ENCODE data around the gene CFAP46. TPM values are rescaled to one million over a fixed set of nuclear protein-coding genes. Genes with fewer than 3 reads are reported as not detected.
A peak's percentile ranks its signal among the peaks of the same experiment; 100 is the strongest.

The CFAP46 gene
- total and polyA plus RNA-seq, 9 donors, result 0.22 to 1.1 (median 0.61) TPM

GRCh38 chr10:132912713-132913558 lies 29.4 kb downstream of the CFAP46 start:
- Histone ChIP-seq H3K36me3 (ENCODE audit: control insufficient read depth, insufficient read depth, low read length) (no peaks in the 10 kb centered on the region), H3K9me3 (replicated peaks; ENCODE audit: control insufficient read depth, low read depth, low read length) (no peaks in the 10 kb centered on the region), H3K27ac (ENCODE audit: low read length) (no peak overlapping the region), H3K4me3 (ENCODE audit: low read length) (no peak overlapping the region), H3K4me1 (ENCODE audit: control insufficient read depth, insufficient read depth, low read length) (peaks cover 25% of the 10 kb centered on the region), H3K27me3 (ENCODE audit: control insufficient read depth, insufficient read depth, low read length) (peaks cover 18% of the 10 kb centered on the region)
- DNase-seq, result peak; percentile 45
- 49% methylated on average over 46 of the region's 46 CpGs for WGBS (ENCODE audit: insufficient coverage)

GRCh38 chr10:132912225-132912712 lies 30.1 kb downstream of the CFAP46 start:
- no peak overlapping the region for H3K27ac ChIP-seq (ENCODE audit: low read length)
- peaks cover 18% of the 10 kb centered on the region for H3K27me3 ChIP-seq (ENCODE audit: control insufficient read depth, insufficient read depth, low read length)
- no peak overlapping the region for H3K4me3 ChIP-seq (ENCODE audit: low read length)
- H3K9me3 ChIP-seq (replicated peaks; ENCODE audit: control insufficient read depth, low read depth, low read length), result no peaks in the 10 kb centered on the region
- DNase-seq, result no peak
- H3K4me1 ChIP-seq (ENCODE audit: control insufficient read depth, insufficient read depth, low read length), result peaks cover 25% of the 10 kb centered on the region
- H3K36me3 ChIP-seq (ENCODE audit: control insufficient read depth, insufficient read depth, low read length), result no peaks in the 10 kb centered on the region
- 61% methylated on average over 7 of the region's 7 CpGs for WGBS (ENCODE audit: insufficient coverage)

GRCh38 chr10:132911786-132912097 lies 30.6 kb downstream of the CFAP46 start:
- 22% methylated on average over 7 of the region's 9 CpGs for WGBS (ENCODE audit: insufficient coverage)
- peaks cover 18% of the 10 kb centered on the region for H3K27me3 ChIP-seq (ENCODE audit: control insufficient read depth, insufficient read depth, low read length)
- DNase-seq, result peak; percentile 80
- peaks cover 25% of the 10 kb centered on the region for H3K4me1 ChIP-seq (ENCODE audit: control insufficient read depth, insufficient read depth, low read length)
- no peaks in the 10 kb centered on the region for H3K9me3 ChIP-seq (replicated peaks; ENCODE audit: control insufficient read depth, low read depth, low read length)
- H3K4me3 ChIP-seq (ENCODE audit: low read length), result no peak overlapping the region
- H3K27ac ChIP-seq (ENCODE audit: low read length), result no peak overlapping the region
- no peaks in the 10 kb centered on the region for H3K36me3 ChIP-seq (ENCODE audit: control insufficient read depth, insufficient read depth, low read length)

- DNase-seq, result peak; percentile 33
- Histone ChIP-seq H3K27ac (ENCODE audit: low read length) (peak overlapping the region; percentile 0), H3K27me3 (ENCODE audit: control insufficient read depth, insufficient read depth, low read length) (peaks cover 16% of the 10 kb centered on the region), H3K36me3 (ENCODE audit: control insufficient read depth, insufficient read depth, low read length) (no peaks in the 10 kb centered on the region), H3K4me1 (ENCODE audit: control insufficient read depth, insufficient read depth, low read length) (peaks cover 25% of the 10 kb centered on the region), H3K4me3 (ENCODE audit: low read length) (no peak overlapping the region), H3K9me3 (replicated peaks; ENCODE audit: control insufficient read depth, low read depth, low read length) (no peaks in the 10 kb centered on the region)
- WGBS (ENCODE audit: insufficient coverage), result 34% methylated on average over 33 of the region's 37 CpGs
Observed at GRCh38 chr10:132910901-132911785, 31.2 kb downstream of the CFAP46 start.

GRCh38 chr10:132910186-132910880 lies 32.0 kb downstream of the CFAP46 start:
- Histone ChIP-seq H3K4me1 (ENCODE audit: control insufficient read depth, insufficient read depth, low read length) (peaks cover 25% of the 10 kb centered on the region), H3K9me3 (replicated peaks; ENCODE audit: control insufficient read depth, low read depth, low read length) (peaks cover 4% of the 10 kb centered on the region), H3K27me3 (ENCODE audit: control insufficient read depth, insufficient read depth, low read length) (peaks cover 16% of the 10 kb centered on the region), H3K27ac (ENCODE audit: low read length) (no peak overlapping the region), H3K36me3 (ENCODE audit: control insufficient read depth, insufficient read depth, low read length) (no peaks in the 10 kb centered on the region), H3K4me3 (ENCODE audit: low read length) (no peak overlapping the region)
- no peak for DNase-seq
- WGBS (ENCODE audit: insufficient coverage), result 67% methylated on average over 25 of the region's 28 CpGs

GRCh38 chr10:132909491-132910071 lies 32.8 kb downstream of the CFAP46 start:
- Histone ChIP-seq H3K36me3 (ENCODE audit: control insufficient read depth, insufficient read depth, low read length) (no peaks in the 10 kb centered on the region), H3K27ac (ENCODE audit: low read length) (no peak overlapping the region), H3K9me3 (replicated peaks; ENCODE audit: control insufficient read depth, low read depth, low read length) (peaks cover 9% of the 10 kb centered on the region), H3K4me3 (ENCODE audit: low read length) (no peak overlapping the region), H3K27me3 (ENCODE audit: control insufficient read depth, insufficient read depth, low read length) (peaks cover 19% of the 10 kb centered on the region), H3K4me1 (ENCODE audit: control insufficient read depth, insufficient read depth, low read length) (peaks cover 25% of the 10 kb centered on the region)
- DNase-seq, result no peak
- 80% methylated on average over 20 of the region's 21 CpGs for WGBS (ENCODE audit: insufficient coverage)

- no peak for DNase-seq
- H3K4me3 ChIP-seq (ENCODE audit: low read length), result no peak overlapping the region
- no peak overlapping the region for H3K27ac ChIP-seq (ENCODE audit: low read length)
- no peaks in the 10 kb centered on the region for H3K36me3 ChIP-seq (ENCODE audit: control insufficient read depth, insufficient read depth, low read length)
- H3K4me1 ChIP-seq (ENCODE audit: control insufficient read depth, insufficient read depth, low read length), result peaks cover 25% of the 10 kb centered on the region
- peaks cover 22% of the 10 kb centered on the region for H3K27me3 ChIP-seq (ENCODE audit: control insufficient read depth, insufficient read depth, low read length)
- H3K9me3 ChIP-seq (replicated peaks; ENCODE audit: control insufficient read depth, low read depth, low read length), result peaks cover 12% of the 10 kb centered on the region
- 84% methylated on average over 28 of the region's 33 CpGs for WGBS (ENCODE audit: insufficient coverage)
Observed at GRCh38 chr10:132908621-132909295, 33.6 kb downstream of the CFAP46 start.

- peaks cover 12% of the 10 kb centered on the region for H3K9me3 ChIP-seq (replicated peaks; ENCODE audit: control insufficient read depth, low read depth, low read length)
- H3K4me1 ChIP-seq (ENCODE audit: control insufficient read depth, insufficient read depth, low read length), result peaks cover 22% of the 10 kb centered on the region
- H3K27ac ChIP-seq (ENCODE audit: low read length), result no peak overlapping the region
- no peak for DNase-seq
- no peaks in the 10 kb centered on the region for H3K36me3 ChIP-seq (ENCODE audit: control insufficient read depth, insufficient read depth, low read length)
- 85% methylated on average over 40 of the region's 41 CpGs for WGBS (ENCODE audit: insufficient coverage)
- no peak overlapping the region for H3K4me3 ChIP-seq (ENCODE audit: low read length)
- H3K27me3 ChIP-seq (ENCODE audit: control insufficient read depth, insufficient read depth, low read length), result peaks cover 17% of the 10 kb centered on the region
Observed at GRCh38 chr10:132907821-132908620, 34.3 kb downstream of the CFAP46 start.

GRCh38 chr10:132906836-132907235 lies 35.5 kb downstream of the CFAP46 start:
- H3K9me3 ChIP-seq (replicated peaks; ENCODE audit: control insufficient read depth, low read depth, low read length), result peaks cover 12% of the 10 kb centered on the region
- H3K27ac ChIP-seq (ENCODE audit: low read length), result no peak overlapping the region
- H3K36me3 ChIP-seq (ENCODE audit: control insufficient read depth, insufficient read depth, low read length), result no peaks in the 10 kb centered on the region
- no peak for DNase-seq
- peaks cover 15% of the 10 kb centered on the region for H3K27me3 ChIP-seq (ENCODE audit: control insufficient read depth, insufficient read depth, low read length)
- no peak overlapping the region for H3K4me3 ChIP-seq (ENCODE audit: low read length)
- H3K4me1 ChIP-seq (ENCODE audit: control insufficient read depth, insufficient read depth, low read length), result peaks cover 22% of the 10 kb centered on the region
- WGBS (ENCODE audit: insufficient coverage), result 77% methylated on average over 18 of the region's 19 CpGs

Data from muscle of leg (tissue), 11 donors.